Measurements from ENCODE around the gene CMTM6. TPM values are rescaled to one million over a fixed set of nuclear protein-coding genes. Genes with fewer than 3 reads are reported as not detected.
A peak's percentile ranks its signal among the peaks of the same experiment; 100 is the strongest.

CMTM6 gene
- total RNA-seq, 1 donor from 2014 or later: 70.2 TPM

DNA sequence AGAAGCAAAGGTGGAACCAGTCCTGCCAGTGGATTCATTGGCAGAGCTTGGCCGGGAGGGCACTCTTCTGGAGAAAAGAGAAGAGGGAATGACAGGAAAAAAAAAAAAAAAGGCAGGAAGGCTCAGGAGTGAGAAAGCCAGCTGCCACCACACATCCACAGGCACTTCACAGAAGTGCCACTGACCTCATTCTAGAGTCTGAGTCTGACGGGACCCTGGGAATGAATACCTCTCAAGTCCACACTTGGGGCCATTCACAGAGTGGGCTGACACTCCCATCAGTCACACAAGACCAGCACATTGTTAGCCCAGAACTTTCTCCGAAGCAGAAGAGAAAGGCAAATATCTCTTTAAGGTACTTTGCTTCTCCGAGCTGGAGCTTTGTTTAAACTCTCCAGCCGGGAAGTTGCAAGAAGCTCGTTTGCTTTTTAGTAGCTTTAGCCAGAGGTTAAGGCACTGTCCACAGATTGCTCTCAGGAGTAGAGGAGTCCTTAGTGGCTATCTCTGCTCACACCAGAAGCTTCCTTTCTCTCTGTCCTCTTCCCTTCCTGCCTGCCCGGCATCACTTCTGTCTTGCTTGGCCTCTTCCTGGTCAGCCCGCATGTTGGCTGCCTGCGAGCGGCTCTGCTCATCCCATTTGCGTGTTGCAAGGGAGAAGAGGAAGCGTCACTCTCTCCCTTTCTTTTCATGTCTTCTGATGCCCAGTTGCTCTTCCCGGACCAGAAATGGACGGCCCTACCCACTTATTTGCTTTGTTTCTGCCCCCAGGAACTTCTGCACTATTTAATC lies 53.8 kb downstream of the CMTM6 start:
- Histone ChIP-seq H3K4me1 (peaks cover 45% of the 10 kb centered on the region), H3K27ac (no peak overlapping the region), H3K79me2 (ENCODE audit: low read depth) (no peaks in the 10 kb centered on the region), H3K36me3 (no peaks in the 10 kb centered on the region), H3K27me3 (no peaks in the 10 kb centered on the region), H3F3A (ENCODE audit: low read depth) (peaks cover 22% of the 10 kb centered on the region), H3K4me2 (no peak overlapping the region), H4K20me1 (ENCODE audit: low read depth) (no peaks in the 10 kb centered on the region), H3K9me3 (ENCODE audit: low read depth) (no peaks in the 10 kb centered on the region), H3K9ac (no peak overlapping the region), H3K4me3 (no peak overlapping the region), H2AFZ (replicated peaks) (no peak overlapping the region)
- DNase-seq (ENCODE audit: low spot score): no peak
- Mint-ChIP-seq H3K4me1 (peaks cover 13% of the 10 kb centered on the region), H3K27me3 (ENCODE audit: insufficient read depth, low read depth) (peaks cover 6% of the 10 kb centered on the region), H3K4me3 (no peak overlapping the region), H3K27ac (peak overlapping the region; percentile 22), H3K36me3 (peaks cover 6% of the 10 kb centered on the region), H3K9me3 (peaks cover 8% of the 10 kb centered on the region)
- TF ChIP-seq EZH2 (IDR thresholded peaks at IDR 0.05) (no peak), EZH2phosphoT487 (IDR thresholded peaks at IDR 0.05) (no peak)
- TF ChIP-seq, protein P1, sequence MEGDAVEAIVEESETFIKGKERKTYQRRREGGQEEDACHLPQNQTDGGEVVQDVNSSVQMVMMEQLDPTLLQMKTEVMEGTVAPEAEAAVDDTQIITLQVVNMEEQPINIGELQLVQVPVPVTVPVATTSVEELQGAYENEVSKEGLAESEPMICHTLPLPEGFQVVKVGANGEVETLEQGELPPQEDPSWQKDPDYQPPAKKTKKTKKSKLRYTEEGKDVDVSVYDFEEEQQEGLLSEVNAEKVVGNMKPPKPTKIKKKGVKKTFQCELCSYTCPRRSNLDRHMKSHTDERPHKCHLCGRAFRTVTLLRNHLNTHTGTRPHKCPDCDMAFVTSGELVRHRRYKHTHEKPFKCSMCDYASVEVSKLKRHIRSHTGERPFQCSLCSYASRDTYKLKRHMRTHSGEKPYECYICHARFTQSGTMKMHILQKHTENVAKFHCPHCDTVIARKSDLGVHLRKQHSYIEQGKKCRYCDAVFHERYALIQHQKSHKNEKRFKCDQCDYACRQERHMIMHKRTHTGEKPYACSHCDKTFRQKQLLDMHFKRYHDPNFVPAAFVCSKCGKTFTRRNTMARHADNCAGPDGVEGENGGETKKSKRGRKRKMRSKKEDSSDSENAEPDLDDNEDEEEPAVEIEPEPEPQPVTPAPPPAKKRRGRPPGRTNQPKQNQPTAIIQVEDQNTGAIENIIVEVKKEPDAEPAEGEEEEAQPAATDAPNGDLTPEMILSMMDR (IDR thresholded peaks at IDR 0.05): no peak

DNA sequence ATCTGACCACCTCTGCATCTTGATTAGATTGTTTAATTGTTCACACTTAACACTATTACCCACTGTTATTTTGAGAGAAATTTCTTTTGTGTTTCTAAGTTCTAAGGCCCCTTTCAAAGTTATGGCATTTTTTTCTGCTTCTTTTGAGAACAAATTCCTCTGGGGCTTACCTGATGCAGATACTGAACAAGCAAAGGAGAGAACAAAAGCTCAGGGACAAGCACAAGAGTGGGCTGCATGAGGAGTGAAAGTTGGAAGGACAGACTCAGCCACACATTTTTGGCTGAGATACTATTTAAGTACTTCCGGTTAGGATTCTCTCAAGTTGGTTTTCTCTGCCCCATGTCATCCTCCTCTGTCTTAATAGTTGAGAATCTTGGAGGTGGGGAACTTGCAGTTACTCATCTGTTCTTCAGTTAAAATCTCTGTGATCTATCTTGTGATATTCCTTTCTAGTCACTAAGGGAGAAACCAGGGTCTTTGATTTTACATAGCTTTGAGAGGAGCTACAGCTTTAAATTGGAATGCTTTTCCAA lies 54.7 kb downstream of the CMTM6 start:
- H3K27ac ChIP-seq: no peak overlapping the region
- no peak overlapping the region for H3K4me3 ChIP-seq
- TF ChIP-seq EZH2phosphoT487 (IDR thresholded peaks at IDR 0.05) (no peak), EZH2 (IDR thresholded peaks at IDR 0.05) (no peak)
- TF ChIP-seq, protein P1 (IDR thresholded peaks at IDR 0.05): no peak
- no peak overlapping the region for H2AFZ ChIP-seq (replicated peaks)
- Mint-ChIP-seq H3K27ac (no peak overlapping the region), H3K4me1 (peaks cover 8% of the 10 kb centered on the region), H3K9me3 (peaks cover 8% of the 10 kb centered on the region), H3K27me3 (ENCODE audit: insufficient read depth, low read depth) (peaks cover 4% of the 10 kb centered on the region), H3K4me3 (no peak overlapping the region), H3K36me3 (peaks cover 11% of the 10 kb centered on the region)
- H4K20me1 ChIP-seq (ENCODE audit: low read depth): no peaks in the 10 kb centered on the region
- no peaks in the 10 kb centered on the region for H3K79me2 ChIP-seq (ENCODE audit: low read depth)
- no peaks in the 10 kb centered on the region for H3K9me3 ChIP-seq (ENCODE audit: low read depth)
- H3K36me3 ChIP-seq: no peaks in the 10 kb centered on the region
- H3K9ac ChIP-seq: no peak overlapping the region
- DNase-seq (ENCODE audit: low spot score): peak; percentile 36
- H3K4me2 ChIP-seq: no peak overlapping the region
- H3F3A ChIP-seq (ENCODE audit: low read depth): peaks cover 22% of the 10 kb centered on the region
- H3K4me1 ChIP-seq: peaks cover 45% of the 10 kb centered on the region
- no peaks in the 10 kb centered on the region for H3K27me3 ChIP-seq

DNA sequence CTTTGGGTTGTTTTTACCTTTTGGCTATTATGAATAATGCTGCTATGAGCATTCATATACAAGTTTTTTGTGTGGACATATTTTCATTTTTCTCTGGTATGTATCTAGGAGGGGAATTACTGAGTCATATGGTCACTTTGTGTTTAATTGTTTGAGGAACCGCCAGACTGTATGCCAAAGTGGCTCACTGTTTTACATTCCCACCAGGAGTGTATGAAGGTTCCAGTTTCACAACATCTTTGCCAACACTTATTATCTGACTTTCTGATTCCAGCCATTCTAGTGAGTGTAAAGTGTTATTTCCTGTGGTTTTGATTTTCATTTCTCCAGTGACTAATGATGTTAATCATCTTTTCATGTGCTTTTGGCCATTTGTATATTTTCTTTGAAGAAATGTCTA lies 59.2 kb downstream of the CMTM6 start:
- no peak for TF ChIP-seq EZH2 (IDR thresholded peaks at IDR 0.05)
- TF ChIP-seq, protein P1 (IDR thresholded peaks at IDR 0.05): no peak
- TF ChIP-seq EZH2phosphoT487 (IDR thresholded peaks at IDR 0.05): no peak
- no peak overlapping the region for H3K27ac ChIP-seq
- H3K9me3 ChIP-seq (ENCODE audit: low read depth): no peaks in the 10 kb centered on the region
- no peak overlapping the region for H3K4me3 Mint-ChIP-seq
- H3K27me3 Mint-ChIP-seq (ENCODE audit: insufficient read depth, low read depth): peaks cover 5% of the 10 kb centered on the region
- H3K27me3 ChIP-seq: no peaks in the 10 kb centered on the region
- no peak overlapping the region for H2AFZ ChIP-seq (replicated peaks)
- H3K4me3 ChIP-seq: no peak overlapping the region
- H3K27ac Mint-ChIP-seq: no peak overlapping the region
- peaks cover 11% of the 10 kb centered on the region for H3K4me1 ChIP-seq
- H3K4me2 ChIP-seq: no peak overlapping the region
- H3K9ac ChIP-seq: no peak overlapping the region
- H4K20me1 ChIP-seq (ENCODE audit: low read depth): no peaks in the 10 kb centered on the region
- no peaks in the 10 kb centered on the region for H3K79me2 ChIP-seq (ENCODE audit: low read depth)
- peaks cover 6% of the 10 kb centered on the region for H3K4me1 Mint-ChIP-seq
- peaks cover 16% of the 10 kb centered on the region for H3K36me3 Mint-ChIP-seq
- no peaks in the 10 kb centered on the region for H3F3A ChIP-seq (ENCODE audit: low read depth)
- H3K9me3 Mint-ChIP-seq: peaks cover 8% of the 10 kb centered on the region
- DNase-seq (ENCODE audit: low spot score): no peak
- no peaks in the 10 kb centered on the region for H3K36me3 ChIP-seq
